ENCODE measurements around the gene C16orf90. TPM values are rescaled to one million over a fixed set of nuclear protein-coding genes. Genes with fewer than 3 reads are reported as not detected.
"Not testable (repeated sequence)": the region's sequence is repeated elsewhere in the genome, so short reads cannot be mapped to it uniquely, and the experiment has no call there.

The C16orf90 gene
- polyA plus RNA-seq, 1 donor = not detected

GRCh38 chr16:3528406-3528805 is 33.1 kb upstream of the C16orf90 start:
- DNase-seq = no peak
- Histone ChIP-seq H3K27ac (ENCODE audit: low read length) (no peak overlapping the region), H3K4me3 (ENCODE audit: low read length) (no peak overlapping the region), H3K4me1 (ENCODE audit: control insufficient read depth, insufficient read depth, low read length) (no peaks in the 10 kb centered on the region), H3K9me3 (ENCODE audit: control insufficient read depth, low read depth, low read length) (no peaks in the 10 kb centered on the region), H3K36me3 (ENCODE audit: control insufficient read depth, insufficient read depth, low read length) (peaks cover 65% of the 10 kb centered on the region), H3K27me3 (ENCODE audit: control insufficient read depth, insufficient read depth, low read length) (no peaks in the 10 kb centered on the region)
- 100% methylated on average over 1 of the region's 2 CpGs for WGBS (ENCODE audit: insufficient coverage, low lambda C conversion rate)

- H3K27ac ChIP-seq (ENCODE audit: low read length); H3K4me3 ChIP-seq (ENCODE audit: low read length); H3K27me3 ChIP-seq (ENCODE audit: control insufficient read depth, insufficient read depth, low read length); H3K9me3 ChIP-seq (ENCODE audit: control insufficient read depth, low read depth, low read length); H3K4me1 ChIP-seq (ENCODE audit: control insufficient read depth, insufficient read depth, low read length); DNase-seq: not testable (repeated sequence)
- H3K36me3 ChIP-seq (ENCODE audit: control insufficient read depth, insufficient read depth, low read length) = peaks cover 65% of the 10 kb centered on the region
- 88% methylated on average over 1 of the region's 12 CpGs for WGBS (ENCODE audit: insufficient coverage, low lambda C conversion rate)
These were observed 32.0 kb upstream of the C16orf90 start for GRCh38 chr16:3527216-3527829.

- no CpG with 5 or more reads among the region's 5 CpGs for WGBS (ENCODE audit: insufficient coverage, low lambda C conversion rate)
- H3K36me3 ChIP-seq (ENCODE audit: control insufficient read depth, insufficient read depth, low read length) = peaks cover 65% of the 10 kb centered on the region
- H3K27me3 ChIP-seq (ENCODE audit: control insufficient read depth, insufficient read depth, low read length) = no peaks in the 10 kb centered on the region
These were observed 30.7 kb upstream of the C16orf90 start for GRCh38 chr16:3525951-3526350.

GRCh38 chr16:3523281-3523680 is 28.0 kb upstream of the C16orf90 start:
- Histone ChIP-seq H3K27me3 (ENCODE audit: control insufficient read depth, insufficient read depth, low read length) (no peaks in the 10 kb centered on the region), H3K4me3 (ENCODE audit: low read length) (no peak overlapping the region), H3K4me1 (ENCODE audit: control insufficient read depth, insufficient read depth, low read length) (no peaks in the 10 kb centered on the region), H3K36me3 (ENCODE audit: control insufficient read depth, insufficient read depth, low read length) (peaks cover 71% of the 10 kb centered on the region), H3K27ac (ENCODE audit: low read length) (no peak overlapping the region), H3K9me3 (ENCODE audit: control insufficient read depth, low read depth, low read length) (no peaks in the 10 kb centered on the region)
- no CpG with 5 or more reads among the region's 3 CpGs for WGBS (ENCODE audit: insufficient coverage, low lambda C conversion rate)
- no peak for DNase-seq

More at GRCh38 chr16:3525951-3526350, 30.7 kb upstream of the C16orf90 start:
- DNase-seq = no peak
- no peaks in the 10 kb centered on the region for H3K4me1 ChIP-seq (ENCODE audit: control insufficient read depth, insufficient read depth, low read length)
- no peaks in the 10 kb centered on the region for H3K9me3 ChIP-seq (ENCODE audit: control insufficient read depth, low read depth, low read length)
- no peak overlapping the region for H3K27ac ChIP-seq (ENCODE audit: low read length)
- H3K4me3 ChIP-seq (ENCODE audit: low read length) = no peak overlapping the region

- no peaks in the 10 kb centered on the region for H3K27me3 ChIP-seq (ENCODE audit: control insufficient read depth, insufficient read depth, low read length)
- DNase-seq = no peak
- no peaks in the 10 kb centered on the region for H3K4me1 ChIP-seq (ENCODE audit: control insufficient read depth, insufficient read depth, low read length)
- peak overlapping the region; percentile 62 for H3K27ac ChIP-seq (ENCODE audit: low read length)
- H3K36me3 ChIP-seq (ENCODE audit: control insufficient read depth, insufficient read depth, low read length) = peaks cover 76% of the 10 kb centered on the region
- WGBS (ENCODE audit: insufficient coverage, low lambda C conversion rate) = 77% methylated on average over 2 of the region's 8 CpGs
- H3K9me3 ChIP-seq (ENCODE audit: control insufficient read depth, low read depth, low read length) = no peaks in the 10 kb centered on the region
- H3K4me3 ChIP-seq (ENCODE audit: low read length) = no peak overlapping the region
These were observed 25.6 kb upstream of the C16orf90 start for GRCh38 chr16:3520841-3521240.

- peak; percentile 16 to 23 for DNase-seq
- no peaks in the 10 kb centered on the region for H3K4me1 ChIP-seq (ENCODE audit: control insufficient read depth, insufficient read depth, low read length)
- peak overlapping the region; percentile 62 for H3K27ac ChIP-seq (ENCODE audit: low read length)
- WGBS (ENCODE audit: insufficient coverage, low lambda C conversion rate) = 100% methylated on average over 1 of the region's 4 CpGs
- no peaks in the 10 kb centered on the region for H3K9me3 ChIP-seq (ENCODE audit: control insufficient read depth, low read depth, low read length)
- H3K36me3 ChIP-seq (ENCODE audit: control insufficient read depth, insufficient read depth, low read length) = peaks cover 75% of the 10 kb centered on the region
- no peaks in the 10 kb centered on the region for H3K27me3 ChIP-seq (ENCODE audit: control insufficient read depth, insufficient read depth, low read length)
- H3K4me3 ChIP-seq (ENCODE audit: low read length) = no peak overlapping the region
These were observed 25.1 kb upstream of the C16orf90 start for GRCh38 chr16:3520413-3520812.

GRCh38 chr16:3519581-3519980 is 24.3 kb upstream of the C16orf90 start:
- Histone ChIP-seq H3K27me3 (ENCODE audit: control insufficient read depth, insufficient read depth, low read length) (no peaks in the 10 kb centered on the region), H3K9me3 (ENCODE audit: control insufficient read depth, low read depth, low read length) (no peaks in the 10 kb centered on the region), H3K27ac (ENCODE audit: low read length) (no peak overlapping the region), H3K4me3 (ENCODE audit: low read length) (no peak overlapping the region), H3K36me3 (ENCODE audit: control insufficient read depth, insufficient read depth, low read length) (peaks cover 75% of the 10 kb centered on the region), H3K4me1 (ENCODE audit: control insufficient read depth, insufficient read depth, low read length) (no peaks in the 10 kb centered on the region)
- DNase-seq = no peak
- 100% methylated on average over 1 of the region's 2 CpGs for WGBS (ENCODE audit: insufficient coverage, low lambda C conversion rate)

GRCh38 chr16:3518986-3519348 is 23.7 kb upstream of the C16orf90 start:
- H3K4me3 ChIP-seq (ENCODE audit: low read length) = no peak overlapping the region
- H3K9me3 ChIP-seq (ENCODE audit: control insufficient read depth, low read depth, low read length) = no peaks in the 10 kb centered on the region
- no peak overlapping the region for H3K27ac ChIP-seq (ENCODE audit: low read length)
- peaks cover 78% of the 10 kb centered on the region for H3K36me3 ChIP-seq (ENCODE audit: control insufficient read depth, insufficient read depth, low read length)
- no CpG with 5 or more reads among the region's 8 CpGs for WGBS (ENCODE audit: insufficient coverage, low lambda C conversion rate)
- H3K27me3 ChIP-seq (ENCODE audit: control insufficient read depth, insufficient read depth, low read length) = no peaks in the 10 kb centered on the region
- DNase-seq = no peak
- no peaks in the 10 kb centered on the region for H3K4me1 ChIP-seq (ENCODE audit: control insufficient read depth, insufficient read depth, low read length)

- no peak overlapping the region for H3K4me3 ChIP-seq (ENCODE audit: low read length)
- DNase-seq = no peak
- no peak overlapping the region for H3K27ac ChIP-seq (ENCODE audit: low read length)
- no peaks in the 10 kb centered on the region for H3K27me3 ChIP-seq (ENCODE audit: control insufficient read depth, insufficient read depth, low read length)
- peaks cover 78% of the 10 kb centered on the region for H3K36me3 ChIP-seq (ENCODE audit: control insufficient read depth, insufficient read depth, low read length)
- no CpG with 5 or more reads among the region's 6 CpGs for WGBS (ENCODE audit: insufficient coverage, low lambda C conversion rate)
- no peaks in the 10 kb centered on the region for H3K9me3 ChIP-seq (ENCODE audit: control insufficient read depth, low read depth, low read length)
- H3K4me1 ChIP-seq (ENCODE audit: control insufficient read depth, insufficient read depth, low read length) = no peaks in the 10 kb centered on the region
These were observed 23.1 kb upstream of the C16orf90 start for GRCh38 chr16:3518292-3518985.

- Histone ChIP-seq H3K4me3 (ENCODE audit: low read length) (no peak overlapping the region), H3K36me3 (ENCODE audit: control insufficient read depth, insufficient read depth, low read length) (peaks cover 86% of the 10 kb centered on the region), H3K4me1 (ENCODE audit: control insufficient read depth, insufficient read depth, low read length) (no peaks in the 10 kb centered on the region), H3K9me3 (ENCODE audit: control insufficient read depth, low read depth, low read length) (no peaks in the 10 kb centered on the region), H3K27me3 (ENCODE audit: control insufficient read depth, insufficient read depth, low read length) (no peaks in the 10 kb centered on the region), H3K27ac (ENCODE audit: low read length) (no peak overlapping the region)
- 67% methylated on average over 1 of the region's 4 CpGs for WGBS (ENCODE audit: insufficient coverage, low lambda C conversion rate)
- no peak for DNase-seq
These were observed 20.6 kb upstream of the C16orf90 start for GRCh38 chr16:3515897-3516296.

GRCh38 chr16:3514621-3515020 is 19.3 kb upstream of the C16orf90 start:
- H3K27me3 ChIP-seq (ENCODE audit: control insufficient read depth, insufficient read depth, low read length) = no peaks in the 10 kb centered on the region
- H3K4me1 ChIP-seq (ENCODE audit: control insufficient read depth, insufficient read depth, low read length) = no peaks in the 10 kb centered on the region
- H3K9me3 ChIP-seq (ENCODE audit: control insufficient read depth, low read depth, low read length) = no peaks in the 10 kb centered on the region
- no peak overlapping the region for H3K27ac ChIP-seq (ENCODE audit: low read length)
- DNase-seq = no peak
- no peak overlapping the region for H3K4me3 ChIP-seq (ENCODE audit: low read length)
- H3K36me3 ChIP-seq (ENCODE audit: control insufficient read depth, insufficient read depth, low read length) = peaks cover 83% of the 10 kb centered on the region
- 100% methylated on average over 1 of the region's 4 CpGs for WGBS (ENCODE audit: insufficient coverage, low lambda C conversion rate)

Measured in large intestine (tissue), 3 donors.